Panc1 (cell line): Measurements from ENCODE around the gene PC. TPM values are rescaled to one million over a fixed set of nuclear protein-coding genes. Genes with fewer than 3 reads are reported as not detected.

ENCODE experiments used
- ATAC-seq: fragments of 200-7000 bp; cut with Tn5 transposase; 2 replicates; pipeline ENCODE4 v1.9.1; 2020; ENCODE audit warnings: mild to moderate bottlenecking, moderate library complexity
- BruUV-seq: library from RNA; stranded (reverse); fragments of 400-500 nt; replicated peaks from 2 replicates; lab custom pipeline; 2021; lab: Mats Ljungman, UMichigan
- CTCF ChIA-PET: fragments of 300-600 bp; sonication (Branson Sonifier 250); formaldehyde crosslinking; loops from one replicate; lab custom pipeline; 2022; ENCODE audit warnings: antibody characterized with exemption; lab: Charles Lee
- POLR2A ChIA-PET: fragments of 300-600 bp; sonication (Branson Sonifier 250); formaldehyde crosslinking; loops from one replicate; lab custom pipeline; 2022; ENCODE audit warnings: antibody characterized with exemption; lab: Charles Lee
- DNase-seq: peaks from one replicate; pipeline ENCODE4 v3.0.0-alpha.2; 2010; ENCODE audit warnings: low read depth, low spot score
- H3K27ac ChIP-seq: 2 replicates; pipeline ENCODE4 v1.5.1; 2011; ENCODE audit warnings: mild to moderate bottlenecking, low read length, inconsistent platforms
- H3K27me3 ChIP-seq: fragments of 200-500 bp; sonication (Bioruptor generic); 2 replicates; pipeline ENCODE4 v1.6.0; 2014; ENCODE audit warnings: low read length, inconsistent platforms; ENCODE audit not compliant: control insufficient read depth, insufficient read depth
- H3K36me3 ChIP-seq: fragments of 200-500 bp; sonication (Bioruptor generic); 2 replicates; pipeline ENCODE4 v1.5.1; 2014; ENCODE audit warnings: inconsistent platforms, mild to moderate bottlenecking, low read length, moderate library complexity; ENCODE audit not compliant: control insufficient read depth, insufficient read depth
- H3K4me1 ChIP-seq: 2 replicates; pipeline ENCODE4 v1.5.1; 2011; ENCODE audit warnings: inconsistent platforms, mild to moderate bottlenecking, low read length, moderate library complexity; ENCODE audit not compliant: control insufficient read depth, insufficient read depth
- H3K4me3 ChIP-seq, 2 experiments: 2 replicates each; pipeline ENCODE4 v1.5.1; 2011 to 2012; ENCODE audit warnings: low read depth in 2 of 2, low read length in 2 of 2, mild to moderate bottlenecking in 2 of 2, inconsistent platforms in 1 of 2, moderate library complexity in 1 of 2
- H3K9me3 ChIP-seq: fragments of 200-500 bp; sonication (Bioruptor generic); 2 replicates; pipeline ENCODE4 v1.5.1; 2014; ENCODE audit warnings: low read depth, mild to moderate bottlenecking, inconsistent platforms, low read length, moderate library complexity; ENCODE audit not compliant: control insufficient read depth, insufficient read depth
- POLR2AphosphoS5 ChIP-seq: IDR thresholded peaks from 2 replicates; pipeline ENCODE4 v1.6.1; 2012; ENCODE audit warnings: mild to moderate bottlenecking, low read depth, low read length, moderate library complexity
- SIN3A ChIP-seq: IDR thresholded peaks from 2 replicates; pipeline ENCODE4 v1.6.1; 2012; ENCODE audit warnings: low read depth, mild to moderate bottlenecking, low read length, moderate library complexity, borderline replicate concordance; ENCODE audit not compliant: insufficient read depth
- TCF7L2 ChIP-seq: IDR thresholded peaks from 2 replicates; pipeline ENCODE4 v1.6.1; 2011; ENCODE audit warnings: mild to moderate bottlenecking, low read depth, low read length, inconsistent platforms
- in situ Hi-C: cut with HindIII; loops from 2 replicates; pipeline ENCODE4 v1.10.0; 2016; ENCODE audit warnings: low sequenced_read_pairs, low pct_unique_long_range_greater_than_20kb
- intact Hi-C: fragments of 100-400 bp; cut with micrococcal nuclease; formaldehyde crosslinking; loops from one replicate; pipeline ENCODE4 v1.10.0; 2022; ENCODE audit not compliant: unreplicated experiment
- total RNA-seq: library from RNA; stranded (reverse); gene quantifications from one replicate; pipeline ENCODE4 v1.2.1, GENCODE V29; 2021; ENCODE audit not compliant: unreplicated experiment
- TF ChIP-seq, protein P1 (sequence below), 2 experiments: IDR thresholded peaks; 2 replicates each; pipeline ENCODE4 v1.6.1; 2011 to 2012; ENCODE audit warnings: low read depth in 2 of 2, control low read depth in 1 of 2, low read length in 1 of 2, mild to moderate bottlenecking in 1 of 2, moderate library complexity in 1 of 2; ENCODE audit not compliant: insufficient read depth in 1 of 2
- TF ChIP-seq, protein P2 (sequence below): fragments of 450-650 bp; IDR thresholded peaks from 2 replicates; pipeline ENCODE4 v1.5.1; 2017; ENCODE audit warnings: mild to moderate bottlenecking

The PC gene
- total RNA-seq, 1 experiment from 2014 or later: 12.8 TPM

DNA sequence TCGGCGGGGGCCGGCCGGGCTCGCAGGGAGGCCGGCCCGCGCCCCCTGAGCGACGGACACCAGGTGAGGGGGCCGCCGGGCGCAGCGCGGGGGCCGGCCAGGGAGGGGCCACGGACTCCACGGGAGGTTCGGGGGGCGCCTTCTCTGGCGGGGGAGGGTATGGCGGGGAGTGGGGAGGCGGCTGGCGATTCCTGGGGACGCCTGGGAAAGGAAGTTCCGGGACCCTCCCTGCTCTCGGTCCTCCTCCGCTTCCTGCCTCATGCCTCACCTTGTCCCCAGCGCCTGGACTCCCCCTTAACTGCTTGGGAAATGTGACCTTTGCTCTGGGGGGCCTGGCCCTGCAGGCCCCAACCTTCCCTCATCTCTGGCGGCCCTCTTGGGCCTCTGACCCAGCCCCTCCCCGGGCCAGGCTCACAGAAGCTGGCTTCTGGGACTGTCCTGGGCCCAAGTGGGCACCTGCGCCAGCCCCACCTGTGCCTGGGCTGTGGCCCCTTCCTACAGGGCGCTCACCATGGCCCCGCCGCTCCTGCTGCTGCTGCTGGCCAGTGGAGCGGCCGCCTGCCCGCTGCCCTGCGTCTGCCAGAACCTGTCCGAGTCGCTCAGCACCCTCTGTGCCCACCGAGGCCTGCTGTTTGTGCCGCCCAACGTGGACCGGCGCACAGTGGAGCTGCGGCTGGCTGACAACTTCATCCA lies 100.8 kb downstream of the PC start:
- in situ Hi-C loops: no loop called here
- ATAC-seq (peak; percentile 8), DNase-seq (no peak)
- TF ChIP-seq, protein P1, sequence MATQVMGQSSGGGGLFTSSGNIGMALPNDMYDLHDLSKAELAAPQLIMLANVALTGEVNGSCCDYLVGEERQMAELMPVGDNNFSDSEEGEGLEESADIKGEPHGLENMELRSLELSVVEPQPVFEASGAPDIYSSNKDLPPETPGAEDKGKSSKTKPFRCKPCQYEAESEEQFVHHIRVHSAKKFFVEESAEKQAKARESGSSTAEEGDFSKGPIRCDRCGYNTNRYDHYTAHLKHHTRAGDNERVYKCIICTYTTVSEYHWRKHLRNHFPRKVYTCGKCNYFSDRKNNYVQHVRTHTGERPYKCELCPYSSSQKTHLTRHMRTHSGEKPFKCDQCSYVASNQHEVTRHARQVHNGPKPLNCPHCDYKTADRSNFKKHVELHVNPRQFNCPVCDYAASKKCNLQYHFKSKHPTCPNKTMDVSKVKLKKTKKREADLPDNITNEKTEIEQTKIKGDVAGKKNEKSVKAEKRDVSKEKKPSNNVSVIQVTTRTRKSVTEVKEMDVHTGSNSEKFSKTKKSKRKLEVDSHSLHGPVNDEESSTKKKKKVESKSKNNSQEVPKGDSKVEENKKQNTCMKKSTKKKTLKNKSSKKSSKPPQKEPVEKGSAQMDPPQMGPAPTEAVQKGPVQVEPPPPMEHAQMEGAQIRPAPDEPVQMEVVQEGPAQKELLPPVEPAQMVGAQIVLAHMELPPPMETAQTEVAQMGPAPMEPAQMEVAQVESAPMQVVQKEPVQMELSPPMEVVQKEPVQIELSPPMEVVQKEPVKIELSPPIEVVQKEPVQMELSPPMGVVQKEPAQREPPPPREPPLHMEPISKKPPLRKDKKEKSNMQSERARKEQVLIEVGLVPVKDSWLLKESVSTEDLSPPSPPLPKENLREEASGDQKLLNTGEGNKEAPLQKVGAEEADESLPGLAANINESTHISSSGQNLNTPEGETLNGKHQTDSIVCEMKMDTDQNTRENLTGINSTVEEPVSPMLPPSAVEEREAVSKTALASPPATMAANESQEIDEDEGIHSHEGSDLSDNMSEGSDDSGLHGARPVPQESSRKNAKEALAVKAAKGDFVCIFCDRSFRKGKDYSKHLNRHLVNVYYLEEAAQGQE (IDR thresholded peaks at IDR 0.05; ENCODE audit: insufficient read depth in 1 of 2, low read depth in 2 of 2, low read length in 1 of 2): 0 out of 4 replicates have a peak, but pooled peaks of 1 of the 2 experiments have one; percentile 14
- TF ChIP-seq SIN3A: no peak; the same call in 1 of the 2 replicates
- CTCF ChIA-PET: no interaction called here
- BruUV-seq: TSS peak; percentile 77
- Histone ChIP-seq H3K4me1 (peaks cover 22% of the 10 kb centered on the region), H3K9me3 (no peaks in the 10 kb centered on the region), H3K4me3 (peak overlapping the region; percentile 77 to 79), H3K36me3 (no peaks in the 10 kb centered on the region), H3K27me3 (no peaks in the 10 kb centered on the region), H3K27ac (peak overlapping the region; percentile 82)
- intact Hi-C loops: no loop called here
- POLR2A ChIA-PET: no interaction called here

DNA sequence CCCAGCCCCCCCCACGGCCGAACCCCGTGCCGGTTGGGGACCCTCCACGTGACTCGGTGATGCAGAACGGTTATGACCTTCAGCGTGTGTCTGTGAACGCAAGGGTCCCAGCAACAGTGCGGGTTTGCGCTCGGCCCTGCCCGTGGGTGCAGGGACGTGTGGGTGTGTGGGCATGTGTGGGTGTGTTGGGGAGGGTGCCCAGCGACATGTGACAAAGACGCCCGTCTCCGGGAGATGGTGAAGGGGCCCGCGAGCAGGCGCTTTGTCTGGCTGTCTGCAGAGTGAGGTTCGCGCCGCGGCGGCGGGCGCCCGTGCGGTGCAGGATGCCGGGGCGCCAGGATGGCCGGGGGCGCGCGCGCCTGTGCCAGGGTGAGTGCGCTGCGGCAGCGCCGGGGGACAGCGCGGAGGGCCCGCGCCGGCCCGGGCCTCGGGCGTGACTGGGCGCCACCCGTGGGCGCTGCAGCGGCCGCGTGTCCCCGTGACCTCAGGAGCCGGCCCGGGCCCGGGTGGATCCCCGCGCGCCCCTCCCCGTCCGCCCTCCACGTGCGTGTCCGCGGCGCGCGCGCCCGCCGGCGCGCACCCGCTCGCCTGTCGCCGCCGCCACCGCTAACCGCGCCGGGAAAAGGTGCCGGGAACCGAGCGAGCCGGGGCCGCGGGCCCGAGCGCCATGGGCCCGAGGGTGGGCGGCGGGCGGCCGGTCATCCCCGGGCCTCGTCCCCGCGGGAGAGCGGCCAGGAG lies 101.5 kb downstream of the PC start, which contains the start of gene LRFN4:
TSS of gene LRFN4 (plus strand) at position 569 of the 738 bp plus-strand sequence. CDS start 681 bp downstream, outside the sequence.
- peak within 1 kb of the TSS; percentile 99 for H3K27ac ChIP-seq
- no TSS peak for BruUV-seq
- H3K4me3 ChIP-seq: peak within 1 kb of the TSS; percentile 77 to 79
- ChIA-PET CTCF (interaction anchor here (0.6 kb wide), 1 partner anchor 791 kb away, joined by 7 read pairs; no protein-coding TSS in a partner anchor), POLR2A (interaction anchor here (0.6 to 1.0 kb wide), 2 partner anchors 13 to 128 kb away, joined by 5 to 8 read pairs; no protein-coding TSS in a partner anchor)
- peaks cover 22% of the 10 kb centered on the region for H3K4me1 ChIP-seq
- no peaks in the 10 kb centered on the region for H3K9me3 ChIP-seq
- no peak for DNase-seq
- TF ChIP-seq POLR2AphosphoS5 (no peak; the same call in 1 of the 2 replicates), TCF7L2 (no peak), SIN3A (peak; percentile 28; the same call in 1 of the 2 replicates)
- TF ChIP-seq, protein P1 (IDR thresholded peaks at IDR 0.05; ENCODE audit: insufficient read depth in 1 of 2, low read depth in 2 of 2, low read length in 1 of 2): no peak
- TF ChIP-seq, protein P2, sequence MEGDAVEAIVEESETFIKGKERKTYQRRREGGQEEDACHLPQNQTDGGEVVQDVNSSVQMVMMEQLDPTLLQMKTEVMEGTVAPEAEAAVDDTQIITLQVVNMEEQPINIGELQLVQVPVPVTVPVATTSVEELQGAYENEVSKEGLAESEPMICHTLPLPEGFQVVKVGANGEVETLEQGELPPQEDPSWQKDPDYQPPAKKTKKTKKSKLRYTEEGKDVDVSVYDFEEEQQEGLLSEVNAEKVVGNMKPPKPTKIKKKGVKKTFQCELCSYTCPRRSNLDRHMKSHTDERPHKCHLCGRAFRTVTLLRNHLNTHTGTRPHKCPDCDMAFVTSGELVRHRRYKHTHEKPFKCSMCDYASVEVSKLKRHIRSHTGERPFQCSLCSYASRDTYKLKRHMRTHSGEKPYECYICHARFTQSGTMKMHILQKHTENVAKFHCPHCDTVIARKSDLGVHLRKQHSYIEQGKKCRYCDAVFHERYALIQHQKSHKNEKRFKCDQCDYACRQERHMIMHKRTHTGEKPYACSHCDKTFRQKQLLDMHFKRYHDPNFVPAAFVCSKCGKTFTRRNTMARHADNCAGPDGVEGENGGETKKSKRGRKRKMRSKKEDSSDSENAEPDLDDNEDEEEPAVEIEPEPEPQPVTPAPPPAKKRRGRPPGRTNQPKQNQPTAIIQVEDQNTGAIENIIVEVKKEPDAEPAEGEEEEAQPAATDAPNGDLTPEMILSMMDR: no peak
- intact Hi-C loops: no loop called here
- no peaks in the 10 kb centered on the region for H3K36me3 ChIP-seq
- in situ Hi-C loops: no loop called here
- peak; percentile 62 for ATAC-seq
- H3K27me3 ChIP-seq: no peaks in the 10 kb centered on the region
